22Rv1 (cell line): Measurements from ENCODE around the gene ABCG5.

Experiments
- H3K27ac ChIP-seq: fragments of 450-650 bp; 2 replicates; pipeline ENCODE4 v1.5.1; 2017
- ZFX ChIP-seq: fragments of 450-650 bp; IDR thresholded peaks from 2 replicates; pipeline ENCODE4 v1.6.1; 2017; ENCODE audit warnings: antibody characterized with exemption, borderline replicate concordance
- TF ChIP-seq, protein P1 (sequence below): fragments of 450-650 bp; IDR thresholded peaks from 2 replicates; pipeline ENCODE4 v1.5.1; 2017; ENCODE audit warnings: mild to moderate bottlenecking

The ABCG5 gene

DNA sequence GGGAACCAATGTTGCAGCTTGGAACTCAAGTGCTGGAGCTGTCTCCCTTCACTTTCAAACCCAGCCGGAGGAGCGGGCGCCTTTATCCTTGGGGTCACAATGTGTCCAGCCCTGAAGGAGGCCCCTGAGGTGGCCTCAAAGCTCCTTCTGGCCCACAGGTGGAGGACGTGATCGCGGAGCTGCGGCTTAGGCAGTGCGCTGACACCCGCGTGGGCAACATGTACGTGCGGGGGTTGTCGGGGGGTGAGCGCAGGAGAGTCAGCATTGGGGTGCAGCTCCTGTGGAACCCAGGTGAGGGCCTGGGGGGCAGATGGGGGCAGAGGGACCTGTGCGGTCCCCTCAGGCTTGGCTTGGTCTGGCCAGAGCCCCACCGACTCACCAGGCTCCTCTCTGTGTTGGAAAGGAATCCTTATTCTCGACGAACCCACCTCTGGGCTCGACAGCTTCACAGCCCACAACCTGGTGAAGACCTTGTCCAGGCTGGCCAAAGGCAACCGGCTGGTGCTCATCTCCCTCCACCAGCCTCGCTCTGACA, 13.6 kb upstream of the ABCG5 start:
- no peak overlapping the region for H3K27ac ChIP-seq
- TF ChIP-seq, protein P1, sequence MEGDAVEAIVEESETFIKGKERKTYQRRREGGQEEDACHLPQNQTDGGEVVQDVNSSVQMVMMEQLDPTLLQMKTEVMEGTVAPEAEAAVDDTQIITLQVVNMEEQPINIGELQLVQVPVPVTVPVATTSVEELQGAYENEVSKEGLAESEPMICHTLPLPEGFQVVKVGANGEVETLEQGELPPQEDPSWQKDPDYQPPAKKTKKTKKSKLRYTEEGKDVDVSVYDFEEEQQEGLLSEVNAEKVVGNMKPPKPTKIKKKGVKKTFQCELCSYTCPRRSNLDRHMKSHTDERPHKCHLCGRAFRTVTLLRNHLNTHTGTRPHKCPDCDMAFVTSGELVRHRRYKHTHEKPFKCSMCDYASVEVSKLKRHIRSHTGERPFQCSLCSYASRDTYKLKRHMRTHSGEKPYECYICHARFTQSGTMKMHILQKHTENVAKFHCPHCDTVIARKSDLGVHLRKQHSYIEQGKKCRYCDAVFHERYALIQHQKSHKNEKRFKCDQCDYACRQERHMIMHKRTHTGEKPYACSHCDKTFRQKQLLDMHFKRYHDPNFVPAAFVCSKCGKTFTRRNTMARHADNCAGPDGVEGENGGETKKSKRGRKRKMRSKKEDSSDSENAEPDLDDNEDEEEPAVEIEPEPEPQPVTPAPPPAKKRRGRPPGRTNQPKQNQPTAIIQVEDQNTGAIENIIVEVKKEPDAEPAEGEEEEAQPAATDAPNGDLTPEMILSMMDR: no peak
- no peak for TF ChIP-seq ZFX

DNA sequence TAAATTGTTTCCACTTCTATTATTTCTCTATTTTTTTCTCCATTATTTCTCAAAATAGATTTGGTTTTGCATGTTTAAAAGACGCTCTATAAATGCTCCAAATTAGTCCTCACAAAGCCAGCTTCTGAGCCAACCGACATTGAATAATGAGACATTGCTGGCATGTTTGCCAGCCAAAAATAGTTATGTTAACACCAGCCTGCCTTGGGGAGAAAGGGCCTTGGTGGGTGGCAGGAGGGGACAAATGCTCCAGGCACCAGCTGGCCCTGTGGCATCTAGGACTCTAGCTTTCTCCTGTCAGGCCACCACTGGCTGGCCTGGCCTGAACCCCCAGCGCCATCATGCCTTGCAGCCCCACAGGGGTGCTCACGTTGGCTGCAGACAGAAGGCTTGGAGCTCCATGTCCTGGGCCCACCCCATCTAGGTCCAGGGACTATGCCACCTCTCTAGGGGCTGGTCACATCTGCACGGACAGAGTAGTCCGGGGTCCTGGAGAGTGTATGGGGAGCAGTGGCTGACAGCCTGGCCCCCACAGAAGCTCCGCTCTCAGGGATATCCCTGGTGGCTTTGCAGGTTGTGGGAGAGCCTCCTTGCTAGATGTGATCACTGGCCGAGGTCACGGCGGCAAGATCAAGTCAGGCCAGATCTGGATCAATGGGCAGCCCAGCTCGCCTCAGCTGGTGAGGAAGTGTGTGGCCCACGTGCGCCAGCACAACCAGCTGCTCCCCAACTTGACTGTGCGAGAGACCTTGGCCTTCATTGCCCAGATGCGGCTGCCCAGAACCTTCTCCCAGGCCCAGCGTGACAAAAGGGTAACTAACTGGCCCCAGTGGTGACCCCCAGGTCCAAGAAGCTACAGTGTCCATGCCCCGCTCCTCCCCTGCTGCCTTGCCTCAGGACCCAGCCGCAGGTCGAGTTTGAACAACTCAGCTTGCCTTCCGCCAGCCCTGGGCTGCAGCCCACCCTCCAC, 12.7 kb upstream of the ABCG5 start:
- TF ChIP-seq ZFX: no peak
- TF ChIP-seq, protein P1: no peak
- no peak overlapping the region for H3K27ac ChIP-seq

DNA sequence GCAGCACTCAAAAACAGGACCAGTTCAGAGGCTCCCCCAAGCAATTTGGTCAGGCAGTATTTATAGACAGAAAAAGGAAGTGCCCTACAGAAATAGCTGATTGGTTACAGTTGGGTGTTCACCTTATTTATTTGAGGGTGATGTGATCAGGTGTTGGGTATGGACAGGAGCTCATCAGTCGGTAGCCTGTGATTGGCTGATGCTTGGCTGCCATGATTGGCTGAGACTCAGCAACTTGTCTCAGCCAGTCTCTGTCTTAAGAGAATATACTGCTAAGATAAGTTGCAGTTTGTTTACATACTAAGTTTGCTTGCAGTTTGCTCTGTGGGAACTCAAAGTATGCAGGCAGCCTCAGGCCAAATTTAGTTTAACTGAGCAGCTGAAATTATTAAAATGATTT, 9.6 kb upstream of the ABCG5 start:
- H3K27ac ChIP-seq: no peak overlapping the region
- no peak for TF ChIP-seq ZFX
- TF ChIP-seq, protein P1: no peak

DNA sequence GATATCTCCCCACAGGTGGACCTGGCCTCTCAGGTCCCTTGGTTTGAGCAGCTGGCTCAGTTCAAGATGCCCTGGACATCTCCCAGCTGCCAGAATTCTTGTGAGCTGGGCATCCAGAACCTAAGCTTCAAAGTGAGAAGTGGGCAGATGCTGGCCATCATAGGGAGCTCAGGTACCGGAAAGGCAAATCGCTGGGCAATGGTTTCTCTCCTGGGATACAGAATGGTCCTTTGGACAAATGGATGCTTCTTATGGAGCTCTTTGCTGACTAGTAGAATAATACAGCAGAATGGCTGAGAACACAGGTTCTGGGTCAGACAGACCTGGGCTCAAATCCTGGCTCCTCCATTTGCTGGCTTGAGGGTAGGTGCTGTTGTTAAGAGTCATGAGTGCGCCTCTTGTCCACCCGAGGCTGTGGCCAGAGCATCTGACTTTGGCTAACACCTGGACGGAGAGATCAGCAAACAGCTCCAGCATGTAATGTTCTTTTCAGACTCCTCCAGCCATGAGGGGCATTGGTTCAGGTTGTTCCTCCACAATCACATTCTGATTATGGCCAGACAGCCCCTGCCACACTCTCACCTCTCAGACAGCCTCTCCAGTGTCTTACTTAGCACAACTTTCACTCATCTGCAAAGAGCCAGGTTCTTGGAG, 7.6 kb upstream of the ABCG5 start:
- TF ChIP-seq, protein P1: no peak
- no peak for TF ChIP-seq ZFX
- H3K27ac ChIP-seq: no peak overlapping the region

DNA sequence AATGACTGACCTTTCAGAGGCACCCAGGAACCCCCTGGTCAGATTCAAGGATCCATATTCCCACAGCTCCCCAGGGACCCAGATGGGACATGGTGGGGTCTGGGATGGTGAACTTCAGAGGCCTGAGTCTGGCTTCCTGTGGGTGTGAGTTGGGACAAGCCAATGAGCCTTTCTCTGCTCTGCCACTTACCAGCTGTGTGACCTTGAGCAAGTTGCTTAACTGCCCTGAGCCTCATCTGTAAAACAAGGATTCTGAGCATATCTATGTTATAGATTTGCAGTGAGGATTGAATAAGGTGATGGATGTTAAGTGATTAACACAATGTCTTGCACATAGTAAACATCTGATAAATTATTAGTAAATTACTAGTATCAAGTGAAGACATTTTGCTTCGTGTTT, 6.5 kb upstream of the ABCG5 start:
- TF ChIP-seq ZFX: no peak
- TF ChIP-seq, protein P1: no peak
- no peak overlapping the region for H3K27ac ChIP-seq

DNA sequence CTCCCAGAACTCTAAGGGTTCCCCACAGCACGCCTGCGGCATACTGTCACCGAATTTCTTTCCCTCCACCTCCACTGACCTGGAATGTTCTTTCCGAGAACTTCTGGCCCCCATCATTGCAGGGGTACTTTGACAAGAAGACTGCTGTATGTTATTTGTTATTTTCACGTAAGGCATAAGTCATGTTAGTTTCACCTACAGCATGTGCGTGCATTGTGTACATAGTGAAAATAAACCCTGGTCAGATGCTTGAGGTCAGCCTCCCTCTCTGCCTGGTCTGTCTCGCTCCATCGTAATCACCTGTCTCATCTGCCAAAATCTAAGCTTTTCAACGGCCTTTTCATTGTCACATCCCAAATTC, 4.2 kb upstream of the ABCG5 start:
- no peak overlapping the region for H3K27ac ChIP-seq
- no peak for TF ChIP-seq ZFX
- TF ChIP-seq, protein P1: no peak
